Activated effector memory CD4-positive, alpha-beta T cell treated with Interleukin-2 at 50 U/mL for 16 hours (primary cell): ENCODE measurements around the gene SEMA5B.

ENCODE experiments used
- DNase-seq: peaks from one replicate; pipeline ENCODE4 v3.0.0-alpha.2; 2020

Gene SEMA5B

DNA sequence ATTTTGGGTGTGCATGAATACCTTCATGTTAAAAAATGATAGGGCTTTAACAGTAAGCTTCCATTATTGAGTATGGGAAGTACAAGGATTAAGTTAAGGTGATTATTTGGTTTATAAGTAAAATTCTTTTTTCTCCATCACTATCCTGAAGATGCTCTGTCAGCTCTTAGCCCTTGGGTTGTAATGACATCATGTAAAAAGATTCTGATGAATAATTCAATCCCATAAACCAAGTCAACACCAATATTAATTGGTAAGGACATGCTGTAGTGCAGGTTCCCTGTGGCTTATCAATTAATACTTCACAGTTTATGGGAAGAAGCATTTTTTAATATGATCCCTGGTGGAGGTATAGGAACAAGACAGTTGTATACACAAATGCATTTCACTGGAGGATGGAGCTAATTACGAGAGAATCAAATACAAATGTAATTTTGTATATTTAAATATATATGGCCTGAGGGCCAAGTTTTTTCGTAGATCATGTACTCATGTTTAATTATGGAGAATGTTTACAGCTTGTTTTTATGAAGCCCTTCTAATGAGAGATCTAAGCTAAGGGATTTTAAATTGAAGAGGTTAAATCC lies 145.1 kb downstream of the SEMA5B start:
- DNase-seq, result no peak

GRCh38 chr3:122880624-122881023 lies 146.9 kb downstream of the SEMA5B start:
- no peak for DNase-seq

DNA sequence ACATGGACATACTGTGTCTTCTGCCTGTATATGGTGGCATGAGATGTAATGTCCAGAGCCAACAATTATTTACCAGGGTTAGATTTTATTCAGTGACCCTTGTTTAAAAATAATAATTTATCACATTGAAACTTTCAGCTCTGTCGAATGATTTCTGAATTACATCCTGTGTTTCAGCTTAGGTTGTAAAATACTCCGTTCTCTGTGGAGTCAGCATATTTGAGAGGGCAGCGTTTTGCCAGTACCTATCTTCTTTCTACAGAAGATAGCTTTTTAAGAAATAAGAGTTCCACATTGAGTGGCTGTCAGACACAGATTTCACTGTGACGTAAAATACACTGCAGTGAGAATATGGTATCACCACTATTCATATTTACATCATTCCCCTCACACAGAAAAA lies 147.4 kb downstream of the SEMA5B start:
- no peak for DNase-seq

GRCh38 chr3:122875547-122876127 lies 151.9 kb downstream of the SEMA5B start:
- DNase-seq, result no peak

DNA sequence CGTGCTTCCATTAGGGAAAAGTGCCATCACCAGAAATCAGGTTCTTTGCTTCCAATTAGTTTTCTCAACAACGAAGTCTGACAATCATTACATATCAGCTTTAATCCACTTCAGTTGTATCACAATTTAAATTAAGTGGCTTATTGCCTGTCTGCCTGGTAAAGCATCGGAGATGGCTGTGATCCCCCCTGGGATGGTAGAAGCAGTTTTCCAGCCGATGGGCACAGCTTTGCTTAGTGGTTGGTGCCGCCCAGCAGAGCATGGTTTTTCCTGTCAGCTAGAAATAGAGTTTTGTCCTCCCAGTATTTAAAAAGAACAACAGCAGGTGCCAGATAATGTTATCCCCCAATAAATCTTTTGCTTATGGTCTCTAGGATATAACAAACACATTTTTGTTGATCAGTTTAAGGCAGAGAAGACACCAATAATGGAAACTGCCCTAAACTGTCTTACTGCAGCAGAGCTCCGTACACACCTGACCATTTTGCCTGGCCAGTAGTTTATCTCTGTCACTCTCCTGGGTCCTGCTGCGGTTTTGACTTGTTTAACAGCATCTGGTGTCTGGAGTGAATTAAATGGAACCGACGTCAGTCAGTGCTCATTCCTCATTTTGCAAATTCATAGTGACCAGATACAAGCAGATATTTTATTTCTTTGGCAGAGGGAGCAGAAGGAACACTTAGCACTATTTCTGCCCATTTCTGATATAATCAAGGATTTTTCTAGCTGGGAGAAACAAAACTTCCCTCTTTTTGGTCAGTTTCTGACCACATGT lies 153.6 kb downstream of the SEMA5B start:
- DNase-seq, result no peak

DNA sequence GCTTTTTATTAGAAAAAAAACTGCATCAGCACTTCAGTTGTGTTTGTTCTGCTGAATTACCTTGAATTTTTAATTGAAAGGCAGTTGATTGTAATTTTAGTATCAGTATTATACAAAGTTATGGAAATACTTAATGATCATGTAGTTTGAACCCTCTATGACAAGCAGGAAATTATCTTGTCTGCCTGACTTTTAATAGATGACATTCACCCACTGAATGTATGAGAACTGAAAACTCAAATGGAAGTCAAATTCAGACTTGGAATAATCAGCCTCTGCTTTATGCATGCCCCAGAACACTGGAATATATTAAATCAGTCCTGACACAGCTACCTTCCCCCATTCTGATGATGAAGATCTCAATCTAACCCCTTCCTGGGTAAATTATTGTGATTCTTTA lies 159.2 kb downstream of the SEMA5B start:
- DNase-seq, result no peak

- no peak for DNase-seq
These were observed 163.1 kb downstream of the SEMA5B start for GRCh38 chr3:122864498-122864897.

DNA sequence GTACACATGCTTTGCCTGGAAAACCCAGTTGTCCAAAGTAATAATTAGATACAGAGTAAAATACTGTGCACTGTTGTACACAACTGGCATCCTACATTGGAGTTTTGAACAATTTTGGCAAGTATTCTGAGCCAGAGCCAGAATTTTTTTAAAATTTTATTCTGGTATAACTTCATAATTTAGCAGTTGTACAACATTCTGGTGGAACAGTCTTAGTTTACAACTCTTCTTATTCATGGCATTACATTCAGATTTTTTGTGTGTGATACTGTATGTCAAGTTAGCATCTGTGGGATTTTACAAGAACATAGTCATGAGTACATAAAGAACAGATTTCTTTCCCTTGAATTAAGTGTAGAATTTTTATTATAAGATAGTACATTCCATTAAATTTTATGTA lies 165.2 kb downstream of the SEMA5B start:
- DNase-seq, result no peak
